Tibial nerve (tissue), 4 donors: ENCODE measurements around the gene TUBB8.
"Not testable (repeated sequence)": the region's sequence is repeated elsewhere in the genome, so short reads cannot be mapped to it uniquely, and the experiment has no call there.

Source experiments
- CTCF ChIP-seq, 5 experiments: fragments of 200-600 bp in 3 of 5; fragments of 450-650 bp in 2 of 5; sonication (generic) in 3 of 5; IDR thresholded peaks; one replicate each; pipeline ENCODE4 v1.5.1; 2016 to 2019; ENCODE audit warnings: antibody characterized with exemption in 5 of 5, mild to moderate bottlenecking in 3 of 5, moderate library complexity in 2 of 5
- EP300 ChIP-seq, 2 donors: sonication (generic); formaldehyde crosslinking; IDR thresholded peaks; one replicate each; pipeline ENCODE4 v1.6.1; 2017; ENCODE audit warnings: antibody characterized with exemption in 2 of 2, mild to moderate bottlenecking in 1 of 2
- POLR2A ChIP-seq, 2 donors: fragments of 450-650 bp; IDR thresholded peaks; one replicate each; pipeline ENCODE4 v1.6.1; 2017; ENCODE audit warnings: antibody characterized with exemption in 2 of 2, mild to moderate bottlenecking in 2 of 2, moderate library complexity in 2 of 2

DNA sequence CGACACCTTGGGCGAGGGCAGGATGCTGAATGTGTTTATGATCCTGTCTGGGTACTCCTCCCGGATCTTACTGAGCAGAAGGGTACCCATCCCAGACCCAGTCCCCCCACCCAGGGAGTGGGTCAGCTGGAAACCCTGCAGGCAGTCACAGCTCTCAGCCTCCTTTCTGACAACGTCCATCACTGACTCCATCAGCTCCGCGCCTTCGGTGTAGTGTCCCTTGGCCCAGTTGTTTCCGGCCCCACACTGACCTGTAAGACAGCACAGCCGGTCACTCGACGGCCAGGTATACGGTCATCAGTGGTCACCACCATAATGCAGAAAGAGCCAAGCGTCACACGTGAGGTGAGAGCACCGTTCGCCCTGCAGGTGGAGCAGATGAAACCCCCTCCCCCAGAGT is 1.2 kb downstream of the TUBB8 start:
- TF ChIP-seq CTCF, POLR2A, EP300 (IDR thresholded peaks at IDR 0.05): not testable (repeated sequence)
